ENCODE measurements around the gene PLPP4.

Gene PLPP4

DNA sequence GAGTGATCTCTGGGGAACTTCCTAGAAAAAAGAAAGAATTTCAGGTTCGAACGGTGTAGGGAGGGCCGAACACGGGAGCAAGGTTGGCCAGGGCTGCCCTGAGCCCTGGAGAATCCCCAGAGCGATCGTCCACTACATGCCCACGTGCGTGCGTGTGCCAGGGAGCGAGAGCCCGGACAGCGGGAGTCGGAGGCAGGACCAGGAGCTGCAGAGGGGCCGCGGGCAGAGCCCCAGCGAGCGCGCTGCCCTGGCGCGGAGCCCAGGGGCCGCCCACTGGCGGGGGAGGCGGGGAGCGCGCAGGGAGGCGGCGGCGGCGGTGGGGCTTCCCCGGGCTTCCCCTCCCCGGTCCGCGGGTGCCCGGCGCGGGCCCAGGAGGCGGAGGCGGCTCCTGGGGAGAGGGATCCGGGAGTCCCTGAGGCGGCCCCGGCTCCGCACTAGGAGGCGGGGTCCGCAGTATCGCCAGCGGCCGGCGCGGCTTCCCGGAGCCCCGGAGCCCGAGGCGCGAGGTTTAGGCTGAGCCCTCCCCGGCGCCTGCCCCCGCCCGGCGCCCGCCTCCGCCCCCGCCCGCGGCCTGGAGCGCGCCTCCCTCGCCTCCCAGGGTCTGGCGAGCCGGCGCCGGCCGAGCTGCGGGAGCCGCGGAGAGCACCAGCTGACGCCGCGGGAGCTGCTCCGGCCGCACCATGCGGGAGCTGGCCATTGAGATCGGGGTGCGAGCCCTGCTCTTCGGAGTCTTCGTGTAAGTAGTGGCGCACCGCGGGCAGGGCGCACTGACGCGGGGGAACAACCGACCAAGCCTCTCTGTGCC lies at the start of gene PLPP4:
PLPP4 (plus strand) TSS at position 602 of the 805 bp plus-strand sequence; CDS start at position 681, 79 bp downstream.
- no peak for DNase-seq

DNA sequence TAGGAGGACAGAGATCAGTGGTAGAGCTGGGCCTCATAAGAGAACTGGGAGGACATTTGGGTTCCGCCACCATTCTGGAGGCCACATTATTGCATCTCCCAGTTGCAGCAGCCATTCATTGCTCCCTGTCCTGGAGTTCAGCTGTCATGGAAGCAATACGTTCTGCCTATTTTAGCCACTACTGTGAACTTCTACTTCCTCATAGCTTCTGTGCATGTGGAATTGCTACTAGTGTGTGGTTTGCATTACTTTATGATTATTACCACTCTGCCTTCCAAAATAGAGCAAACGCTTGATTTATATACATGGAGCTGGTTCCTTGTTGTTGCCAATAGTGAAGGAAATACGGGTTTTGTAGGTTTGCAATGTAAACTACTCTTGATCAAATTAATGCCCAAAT lies 47.2 kb upstream of the PLPP4 start:
- DNase-seq = no peak

DNA sequence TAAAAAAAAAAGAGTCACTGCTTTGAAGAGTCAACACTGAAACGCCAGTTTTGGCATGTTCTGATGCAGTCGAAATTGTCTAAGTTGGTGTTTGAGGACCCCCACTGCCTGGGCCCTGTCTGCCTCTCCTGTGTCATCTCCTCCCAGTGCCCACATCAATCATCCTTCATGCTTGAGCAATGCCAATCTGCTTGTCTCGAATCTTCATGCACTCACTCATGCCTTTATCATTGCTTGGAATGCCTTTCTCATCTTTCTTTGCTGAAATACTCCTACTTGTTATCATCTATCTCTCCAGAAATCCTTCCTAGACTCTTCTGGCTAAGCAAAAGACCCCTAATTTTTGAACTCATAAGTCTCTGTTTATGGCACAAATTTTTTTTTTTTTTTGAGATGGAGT lies 42.1 kb upstream of the PLPP4 start:
- DNase-seq = no peak

DNA sequence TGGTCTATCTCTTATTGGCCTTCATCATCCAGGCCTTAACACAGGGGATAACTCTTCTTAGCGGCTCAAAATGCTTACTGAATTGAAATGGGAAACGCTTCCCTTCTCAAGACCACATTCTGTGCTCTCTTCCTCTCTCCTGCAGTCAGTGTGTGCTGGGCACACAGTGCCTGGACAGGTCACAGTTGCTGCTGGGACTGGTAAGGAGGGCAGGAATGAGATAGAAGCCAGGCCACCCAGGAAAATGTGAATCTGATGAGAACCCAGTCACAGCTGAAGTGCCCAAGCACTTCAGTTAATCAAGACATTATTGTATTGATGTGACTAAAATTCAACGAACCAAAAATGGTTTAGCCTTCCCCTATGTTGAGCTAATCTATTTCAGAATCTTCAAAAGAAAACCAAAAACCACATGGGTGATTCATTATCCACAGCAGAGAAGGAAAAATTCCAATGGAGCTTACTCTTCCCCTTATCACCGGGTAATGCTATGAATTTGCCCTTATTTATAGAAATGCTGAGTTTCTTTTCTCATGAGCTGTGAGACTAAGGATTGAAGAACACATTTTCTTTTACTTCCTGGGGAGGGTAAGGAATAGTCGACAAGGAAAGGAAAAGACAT lies 41.2 kb upstream of the PLPP4 start:
- no peak for DNase-seq

DNA sequence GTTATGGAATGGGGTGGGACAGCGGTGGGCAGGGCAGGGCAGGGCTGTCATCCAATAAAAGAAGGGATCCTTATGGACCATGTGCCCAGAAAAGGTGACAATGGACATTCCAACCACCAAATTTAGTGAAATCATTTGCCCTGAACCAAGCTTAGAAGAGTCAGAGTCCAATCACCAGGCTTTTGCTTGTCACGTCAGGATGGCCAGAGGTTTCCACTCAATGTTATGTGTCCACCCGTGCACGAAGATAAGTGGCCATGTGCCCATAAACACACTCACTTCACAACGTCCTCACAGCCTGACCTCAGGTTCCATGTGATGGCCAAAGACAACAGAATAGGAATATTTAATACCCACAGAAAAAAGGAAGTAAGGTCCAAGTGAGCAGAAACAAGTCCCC lies 36.6 kb upstream of the PLPP4 start:
- no peak for DNase-seq

DNA sequence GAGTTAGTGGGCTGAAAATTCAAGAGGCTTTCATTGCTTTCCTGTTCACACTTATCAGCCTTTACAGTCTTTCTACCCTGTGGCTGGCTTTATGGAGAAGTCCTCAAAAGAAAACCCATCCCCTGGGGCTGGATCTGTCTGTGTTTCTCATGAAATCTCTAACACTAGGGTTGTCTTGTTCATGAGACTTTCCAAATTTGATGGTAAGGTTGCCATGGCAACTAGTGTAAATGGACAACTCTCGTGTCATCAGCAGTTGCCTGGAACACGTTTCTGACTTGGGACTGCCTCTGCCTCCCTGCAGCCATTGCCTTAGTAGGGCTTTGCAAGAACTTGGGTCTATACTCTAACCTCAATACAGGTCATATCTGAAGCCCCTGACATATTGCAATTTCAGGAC lies 35.8 kb upstream of the PLPP4 start:
- no peak for DNase-seq

DNA sequence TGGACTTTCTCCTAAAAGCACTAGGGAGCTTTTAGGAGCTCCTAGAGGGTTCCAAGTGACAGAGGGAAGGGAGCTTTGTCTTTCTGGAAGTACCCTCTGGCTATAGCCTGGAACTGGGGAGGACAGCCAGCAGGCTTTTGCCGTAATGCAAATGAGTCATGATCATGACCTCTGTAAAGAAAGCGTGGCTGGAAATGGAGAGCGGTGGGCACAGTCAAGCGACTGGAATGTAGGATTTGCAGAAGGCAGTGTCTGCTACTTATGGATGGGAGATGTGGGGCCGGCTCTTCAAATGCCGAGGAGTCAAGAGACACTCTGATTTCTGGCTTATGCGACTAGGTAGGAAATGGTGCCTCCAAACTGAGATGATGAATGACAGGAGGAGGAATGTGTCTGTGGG lies 34.6 kb upstream of the PLPP4 start:
- no peak for DNase-seq

DNA sequence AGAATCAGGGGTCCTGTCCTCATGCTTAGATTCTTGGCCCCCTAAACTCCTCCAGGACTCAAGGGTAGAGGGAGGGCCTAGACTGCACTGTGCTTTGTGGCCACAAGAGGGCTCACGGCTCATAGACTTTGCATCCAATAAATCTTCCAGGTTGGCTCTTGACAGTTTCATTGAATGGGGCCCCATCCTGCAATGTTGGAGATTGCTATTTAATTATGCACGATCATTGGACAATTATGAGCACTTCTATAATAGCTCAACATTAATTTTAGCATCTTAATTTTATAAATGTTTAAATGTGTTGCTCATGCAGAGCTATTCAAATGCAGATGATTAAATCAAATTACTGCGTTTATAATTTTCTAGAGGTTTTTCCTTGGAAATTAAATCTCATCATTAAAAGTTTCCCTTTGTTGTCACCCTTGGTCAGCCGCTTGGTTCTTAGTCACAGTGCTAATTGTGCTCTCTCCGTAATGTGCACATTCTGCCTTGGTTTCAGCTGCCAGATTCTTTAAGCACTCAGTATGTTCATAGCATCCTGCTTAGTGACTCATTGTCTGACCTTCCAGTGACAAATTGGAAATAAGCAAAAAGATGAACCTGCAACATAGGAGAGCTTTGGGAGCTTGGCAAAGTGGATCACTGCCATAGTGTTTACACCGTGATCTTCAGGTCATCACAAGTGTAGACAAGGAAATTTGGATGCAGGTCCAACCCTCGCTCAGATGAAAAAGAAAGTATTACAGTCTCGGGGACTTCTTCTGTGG lies 33.4 kb upstream of the PLPP4 start:
- no peak for DNase-seq

DNA sequence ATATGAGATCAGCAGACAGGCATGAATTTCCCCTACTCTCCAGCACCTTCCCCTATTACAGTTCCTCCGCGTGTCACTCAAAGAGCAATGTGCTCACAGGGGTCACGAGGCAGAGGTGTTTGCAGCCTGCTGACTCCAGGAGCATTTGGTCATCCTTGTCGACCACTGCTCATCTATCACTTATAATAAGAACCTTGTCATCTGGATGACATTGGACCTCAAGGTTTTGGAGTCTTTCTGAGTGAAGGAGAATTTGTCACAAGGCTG lies 32.9 kb upstream of the PLPP4 start:
- DNase-seq = no peak

DNA sequence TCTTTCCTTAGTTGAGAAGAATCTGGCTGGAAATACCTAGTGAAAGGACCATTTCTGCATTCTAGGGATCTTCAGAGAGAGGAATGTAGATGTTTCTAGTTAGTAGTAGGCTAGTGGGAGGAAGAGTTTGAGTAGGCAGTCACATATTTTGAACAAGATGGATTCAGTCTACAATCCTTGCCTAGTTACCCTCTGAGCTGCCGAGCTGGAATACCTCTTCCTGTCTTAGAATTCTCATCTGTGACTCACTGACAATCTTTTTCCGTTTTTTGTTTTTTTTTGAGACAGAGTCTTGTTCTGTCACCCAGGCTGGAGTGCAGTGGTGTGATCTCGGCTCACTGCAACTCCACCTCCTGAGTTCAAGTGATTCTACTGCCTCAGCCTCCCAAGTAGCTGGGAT lies 30.7 kb upstream of the PLPP4 start:
- DNase-seq = no peak

DNA sequence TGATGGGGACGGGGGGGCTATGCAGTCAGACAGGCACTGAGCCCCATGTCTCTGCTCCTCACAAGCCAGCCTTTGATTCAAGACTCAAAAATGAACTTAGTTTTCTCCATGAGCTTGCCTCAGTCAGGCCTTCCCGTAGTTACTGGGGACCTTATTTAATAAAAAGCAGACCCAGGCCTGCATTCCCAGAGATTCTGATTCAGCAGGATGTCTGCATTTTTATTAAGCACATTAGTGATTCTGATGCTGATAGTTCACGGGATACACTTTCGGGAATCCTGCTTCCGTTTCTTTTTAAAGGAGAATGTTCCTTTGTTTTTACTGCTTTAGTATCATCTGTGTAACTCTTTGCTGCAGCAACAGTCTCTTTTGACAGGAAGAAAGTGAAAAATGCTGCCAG lies 28.3 kb upstream of the PLPP4 start:
- no peak for DNase-seq

DNA sequence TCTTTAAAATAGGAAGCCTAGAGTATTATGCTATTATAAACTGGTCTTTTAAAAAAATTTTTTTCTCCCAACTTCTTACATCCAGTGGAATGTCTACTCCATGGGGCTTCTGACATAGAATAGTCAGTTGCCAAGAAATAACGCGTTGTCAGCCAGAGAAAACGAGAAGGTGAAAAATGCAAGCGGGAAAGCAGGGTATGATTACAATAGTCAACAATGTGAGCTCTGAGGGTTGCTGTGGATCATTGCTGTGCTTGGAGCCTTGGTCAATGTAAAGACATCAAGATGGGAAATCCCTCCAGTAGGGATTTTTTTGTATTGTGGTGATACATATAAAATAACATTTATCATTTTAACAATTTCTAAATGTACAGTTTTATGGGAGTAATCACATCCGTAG lies 27.6 kb upstream of the PLPP4 start:
- no peak for DNase-seq

DNA sequence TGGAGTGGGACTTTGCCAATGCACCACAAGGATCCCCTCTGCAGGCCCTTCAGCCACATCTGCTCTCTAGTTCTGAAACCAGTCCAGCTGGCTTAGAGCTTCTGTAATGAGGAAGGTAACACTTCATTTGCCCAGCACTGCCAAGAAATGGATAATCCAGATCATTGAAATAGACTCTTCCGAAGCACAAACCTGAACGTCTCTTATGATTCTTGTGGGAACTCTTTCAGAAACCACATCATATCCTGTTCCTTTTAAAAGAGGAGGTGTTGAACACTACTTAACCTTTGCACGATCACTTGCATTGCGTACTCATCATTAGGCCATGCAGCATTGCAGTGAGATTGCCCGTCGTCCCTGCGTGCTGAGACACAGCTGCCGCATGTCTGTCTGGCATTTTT lies 25.8 kb upstream of the PLPP4 start:
- no peak for DNase-seq

DNA sequence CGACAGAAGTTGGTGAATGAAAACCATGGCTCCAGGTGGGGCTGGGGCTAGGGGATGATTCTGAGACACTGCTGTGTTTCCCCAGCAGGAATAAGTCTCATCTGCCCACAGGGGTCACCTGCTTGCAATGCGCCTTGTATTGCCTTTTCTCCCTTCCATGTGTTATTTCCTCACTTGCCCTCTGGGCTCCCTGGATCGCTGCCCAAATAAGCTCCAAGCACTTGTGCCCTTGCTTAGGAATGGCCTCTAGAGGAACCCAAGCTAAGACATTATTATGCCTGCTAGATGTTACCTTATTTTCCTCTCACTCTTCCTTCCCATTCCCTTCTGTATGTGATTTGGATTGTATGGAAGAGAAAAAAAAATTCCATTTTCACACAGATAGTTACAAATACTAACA lies 24.8 kb upstream of the PLPP4 start:
- no peak for DNase-seq

DNA sequence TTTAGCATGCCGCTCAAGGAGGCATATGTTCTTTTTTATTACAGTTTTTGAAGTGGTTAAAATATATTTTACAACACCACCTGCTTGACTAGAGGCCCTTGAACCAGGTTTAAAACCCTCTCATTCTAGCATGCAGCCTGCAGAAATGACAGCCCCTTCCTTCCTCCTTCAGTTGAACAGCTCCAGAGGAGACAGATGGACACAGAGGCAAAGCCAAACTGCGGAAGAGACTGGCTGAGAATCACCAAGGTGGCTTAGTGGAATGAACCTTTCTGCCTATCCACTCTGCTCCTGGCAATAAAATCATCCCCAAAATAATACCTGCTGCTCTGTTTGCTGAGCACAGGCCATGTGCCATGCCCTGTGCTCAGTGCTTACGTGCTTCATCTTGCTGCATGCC lies 23.9 kb upstream of the PLPP4 start:
- DNase-seq = no peak

DNA sequence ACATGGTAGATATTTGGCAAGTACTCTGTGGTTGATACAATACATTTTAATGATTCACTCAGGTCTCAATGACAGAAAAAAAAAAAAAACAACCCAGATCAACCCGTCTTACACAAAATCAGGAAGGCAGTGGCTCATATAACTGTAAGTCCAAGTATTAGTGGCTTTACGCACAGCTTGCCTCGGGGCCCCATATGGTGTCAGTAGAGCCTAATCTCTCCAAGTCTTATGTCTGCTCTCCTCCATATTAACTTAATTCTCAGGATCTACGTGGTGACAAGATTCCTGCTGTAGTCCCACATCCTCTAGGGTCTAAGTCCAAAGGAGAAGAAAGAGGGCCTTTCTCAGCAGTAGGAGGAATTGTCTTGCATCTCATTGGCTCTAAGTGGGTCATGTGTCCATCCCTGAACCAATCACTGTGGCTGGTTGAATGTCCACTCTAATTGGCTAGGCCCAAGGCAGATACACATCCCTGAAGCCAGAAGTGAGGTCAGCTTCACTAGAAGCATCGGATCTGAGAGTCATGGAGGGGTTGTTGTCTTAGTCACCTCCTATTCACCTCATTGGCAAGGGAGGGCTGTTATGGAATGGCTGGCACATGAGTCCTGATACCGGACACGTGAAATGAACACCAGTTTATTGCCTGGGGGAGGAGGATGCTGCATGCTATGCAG lies 20.5 kb upstream of the PLPP4 start:
- no peak for DNase-seq

DNA sequence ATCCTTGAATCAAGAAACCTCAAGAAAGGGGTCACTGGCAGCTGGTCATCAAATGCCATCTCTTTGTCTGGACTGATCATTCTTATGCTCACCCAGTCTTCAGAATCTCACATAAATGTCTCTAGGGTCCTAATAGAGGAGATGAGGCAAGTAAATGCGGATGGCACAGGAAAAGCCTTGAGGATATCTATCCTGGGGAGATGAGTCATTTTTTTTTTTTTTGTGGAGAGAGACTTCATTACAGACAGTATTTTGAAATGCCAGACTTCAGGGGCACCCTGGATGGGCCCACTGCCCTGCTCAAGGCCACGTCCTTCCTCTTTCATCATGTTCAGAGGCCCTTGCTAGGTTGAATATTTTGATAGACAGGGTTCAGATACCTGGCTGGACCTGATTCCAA lies 19.5 kb upstream of the PLPP4 start:
- no peak for DNase-seq

DNA sequence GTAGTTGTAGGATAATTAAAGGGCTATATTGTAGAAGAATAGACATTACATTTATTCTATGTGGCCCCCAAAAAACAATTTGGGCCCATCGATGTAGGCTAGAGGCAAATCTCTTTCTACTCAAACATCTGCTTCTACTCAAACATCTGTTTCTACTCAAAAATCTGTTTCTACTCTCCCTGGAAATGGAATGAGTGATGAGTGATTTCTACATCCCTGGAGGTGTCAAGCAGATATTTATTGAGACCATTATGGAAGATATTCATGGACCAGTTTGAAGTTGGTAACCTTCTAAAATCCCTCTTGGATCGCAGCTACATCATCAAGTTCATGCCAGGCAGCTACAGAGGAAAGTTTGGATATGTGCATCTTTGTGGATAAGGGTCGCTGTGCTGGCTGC lies 5.1 kb upstream of the PLPP4 start:
- no peak for DNase-seq

DNA sequence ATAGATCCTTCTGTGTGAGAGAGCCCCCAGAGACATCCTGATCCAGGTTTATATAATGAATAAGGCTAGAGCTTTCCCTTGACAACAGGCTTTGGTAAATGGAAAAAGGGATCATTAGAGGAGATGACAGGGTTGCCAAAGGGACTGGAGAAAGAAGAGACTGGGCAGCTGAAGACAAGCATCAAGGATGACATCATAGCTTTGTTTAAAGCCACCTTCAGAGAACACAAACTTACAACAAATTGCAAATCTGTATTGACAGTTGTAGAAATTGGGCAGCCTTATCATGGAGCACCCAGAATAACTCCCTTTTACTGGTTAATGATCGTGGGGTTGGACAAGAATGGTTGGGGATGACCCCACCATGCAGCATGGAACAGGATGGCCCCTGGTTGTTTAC lies 3.7 kb upstream of the PLPP4 start:
- no peak for DNase-seq

DNA sequence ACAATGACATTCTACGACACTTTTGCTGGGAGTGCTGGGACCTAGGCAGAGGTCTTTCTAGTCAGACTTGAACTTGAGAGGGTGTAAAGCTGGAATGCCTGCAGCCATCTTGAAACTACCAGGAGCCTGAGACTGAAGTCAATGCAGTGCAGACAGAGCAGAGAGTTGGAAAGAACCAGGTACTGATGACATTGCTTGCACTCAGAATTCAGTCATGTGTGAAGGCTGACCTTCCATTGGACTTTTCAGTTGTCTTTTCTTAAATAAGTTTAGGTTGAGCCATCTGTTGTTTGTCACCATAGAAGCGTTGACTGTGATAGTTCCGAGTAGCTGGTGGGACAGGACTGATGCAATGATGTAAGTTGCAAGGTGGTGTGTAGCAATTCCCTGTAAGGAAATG lies 3.1 kb upstream of the PLPP4 start:
- DNase-seq = no peak

DNA sequence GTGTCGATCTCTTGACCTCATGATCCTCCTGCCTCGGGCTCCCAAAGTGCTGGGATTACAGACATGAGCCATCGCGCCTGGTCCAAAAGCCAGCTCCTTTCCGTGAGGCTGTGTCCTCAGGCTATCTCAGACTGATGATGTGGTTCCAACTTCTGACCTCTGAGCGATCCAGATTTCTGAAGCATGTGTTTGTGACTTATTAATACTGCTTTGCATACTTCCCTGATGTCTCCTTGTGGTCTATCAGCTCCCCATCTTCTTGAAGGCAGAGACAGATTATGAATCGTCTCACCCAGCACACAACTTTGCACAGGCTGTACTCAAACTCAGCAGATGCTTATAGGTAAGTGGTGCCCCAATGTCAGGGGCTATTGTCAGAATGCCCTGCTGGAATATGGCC lies 2.0 kb upstream of the PLPP4 start:
- DNase-seq = no peak

DNA sequence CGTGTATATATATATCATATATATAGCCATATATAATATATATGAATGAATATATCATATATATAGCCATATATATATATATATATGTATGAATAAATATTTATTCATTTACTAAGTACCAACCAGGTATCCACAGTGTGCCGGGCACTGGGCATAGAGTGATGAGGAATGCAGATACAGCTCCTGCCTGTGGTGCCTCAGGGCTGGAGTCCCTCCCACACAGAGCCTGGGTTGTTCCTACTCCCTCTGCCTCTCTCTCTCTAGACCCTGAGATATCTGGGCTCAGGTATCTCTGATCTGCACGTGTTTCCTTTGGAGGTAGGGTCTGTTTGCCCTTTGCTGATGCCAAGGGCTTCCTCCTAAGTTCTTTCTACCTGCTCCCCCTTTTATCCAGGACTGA lies 1.4 kb upstream of the PLPP4 start:
- no peak for DNase-seq

DNA sequence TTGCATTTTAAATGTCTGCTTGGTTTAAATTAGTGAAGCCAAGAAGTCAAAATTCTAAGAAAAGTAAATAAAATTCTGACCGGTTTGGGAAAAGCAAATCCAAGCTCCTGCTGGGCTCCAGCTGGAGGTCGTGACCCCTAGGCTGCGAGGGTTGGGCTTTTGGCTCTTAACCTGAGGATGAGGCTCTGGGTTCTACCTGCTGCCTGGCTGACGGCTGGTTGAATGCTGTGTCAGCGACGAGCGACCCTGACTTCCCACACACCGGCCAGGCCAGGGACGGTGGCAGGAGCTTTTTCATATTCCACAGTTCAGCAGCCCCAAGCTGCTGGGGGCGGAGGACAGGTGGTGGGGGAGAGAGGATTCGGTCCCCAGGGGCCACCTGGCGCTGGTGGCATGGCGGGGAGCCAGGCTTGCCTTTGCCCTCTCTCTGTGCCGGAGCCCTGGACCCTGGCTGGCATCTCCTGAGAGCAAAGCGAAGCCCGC lies 843 bp upstream of the PLPP4 start:
- no peak for DNase-seq

Measured in NK-92 treated with Interleukin-12 subunit alpha and Interleukin-12 subunit beta, amount 100 ng/mL, for 24 hours (cell line).